ENCODE results near the gene CAPRIN1. TPM values are rescaled to one million over a fixed set of nuclear protein-coding genes. Genes with fewer than 3 reads are reported as not detected.

Gene CAPRIN1
- total RNA-seq, 1 donor: 225 TPM

DNA sequence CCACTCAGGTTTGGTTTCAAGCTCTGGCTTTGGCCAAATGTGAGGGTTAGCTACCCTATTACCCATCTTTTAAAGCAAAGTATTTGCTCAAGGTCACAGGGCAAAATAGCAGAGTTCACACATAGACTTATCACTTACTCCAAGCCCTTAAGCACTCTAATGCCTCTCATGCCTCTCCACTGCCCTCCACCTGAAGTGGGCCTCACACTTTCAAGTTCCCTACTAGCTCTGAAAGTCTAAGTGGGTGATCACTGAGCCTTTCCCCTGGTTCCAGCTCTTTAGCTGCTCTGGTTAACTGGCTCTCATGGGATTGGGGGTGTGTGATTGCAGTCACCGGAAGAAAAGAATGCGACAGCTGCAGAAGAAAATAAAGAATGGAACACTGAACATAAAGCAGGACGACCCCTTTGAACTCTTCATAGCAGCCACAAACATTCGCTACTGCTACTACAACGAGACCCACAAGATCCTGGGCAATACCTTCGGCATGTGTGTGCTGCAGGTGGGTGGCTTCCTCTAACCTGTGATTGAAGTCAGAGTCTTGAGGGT lies 60.3 kb downstream of the CAPRIN1 start:
- no peak overlapping the region for H3K4me3 ChIP-seq (ENCODE audit: insufficient read depth, low read length)
- peaks cover 79% of the 10 kb centered on the region for H3K36me3 ChIP-seq (ENCODE audit: insufficient read depth, low read length)
- no peaks in the 10 kb centered on the region for H3K9me3 ChIP-seq (ENCODE audit: low read depth, low read length)
- no peak for TF ChIP-seq CTCF (IDR thresholded peaks at IDR 0.05; ENCODE audit: extremely low read depth, low read depth, low read length)
- H3K4me2 ChIP-seq (ENCODE audit: insufficient read depth, low read length): no peak overlapping the region
- no peak overlapping the region for H2AFZ ChIP-seq (ENCODE audit: low read length)
- H3K79me2 ChIP-seq (ENCODE audit: insufficient read depth, low read length): peaks cover 40% of the 10 kb centered on the region
- H3K4me1 ChIP-seq (ENCODE audit: insufficient read depth, low read length): peaks cover 2% of the 10 kb centered on the region
- no peaks in the 10 kb centered on the region for H3K27me3 ChIP-seq (ENCODE audit: insufficient read depth, low read length)
- DNase-seq (ENCODE audit: insufficient read length, low spot score, missing footprints): no peak
- H4K20me1 ChIP-seq (ENCODE audit: insufficient read depth, low read length): no peaks in the 10 kb centered on the region
- H3K27ac ChIP-seq (ENCODE audit: low read depth, low read length): no peak overlapping the region

DNA sequence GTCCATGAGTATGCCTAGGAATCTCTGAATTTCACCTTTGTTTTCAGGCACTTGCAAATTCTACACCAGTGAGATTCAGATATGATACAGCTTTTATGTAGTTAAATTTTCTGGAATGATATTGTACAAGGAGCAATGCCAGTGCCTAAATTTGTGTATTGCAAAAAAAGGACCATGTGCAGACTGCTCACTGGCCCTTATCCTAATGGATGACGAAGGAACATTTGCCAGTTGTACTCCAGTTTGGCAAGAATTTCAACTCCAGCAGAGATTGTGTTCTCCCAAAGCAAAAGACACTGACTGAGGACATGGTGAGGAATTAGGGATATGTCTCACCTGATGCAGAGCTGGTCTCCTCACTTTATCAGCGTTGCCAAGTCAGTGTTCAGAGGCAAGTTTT lies 62.5 kb downstream of the CAPRIN1 start:
- DNase-seq (ENCODE audit: insufficient read length, low spot score, missing footprints): no peak
- TF ChIP-seq CTCF (IDR thresholded peaks at IDR 0.05; ENCODE audit: extremely low read depth, low read depth, low read length): no peak
- H3K36me3 ChIP-seq (ENCODE audit: insufficient read depth, low read length): peaks cover 86% of the 10 kb centered on the region

GRCh38 chr11:34114471-34114870 lies 62.9 kb downstream of the CAPRIN1 start:
- H3K27me3 ChIP-seq (ENCODE audit: insufficient read depth, low read length): no peaks in the 10 kb centered on the region
- no peaks in the 10 kb centered on the region for H4K20me1 ChIP-seq (ENCODE audit: insufficient read depth, low read length)
- no peak overlapping the region for H3K27ac ChIP-seq (ENCODE audit: low read depth, low read length)
- no peak for TF ChIP-seq CTCF (IDR thresholded peaks at IDR 0.05; ENCODE audit: extremely low read depth, low read depth, low read length)
- DNase-seq (ENCODE audit: insufficient read length, low spot score, missing footprints): no peak
- H3K9me3 ChIP-seq (ENCODE audit: low read depth, low read length): no peaks in the 10 kb centered on the region
- no peak overlapping the region for H3K4me2 ChIP-seq (ENCODE audit: insufficient read depth, low read length)
- H3K36me3 ChIP-seq (ENCODE audit: insufficient read depth, low read length): peaks cover 86% of the 10 kb centered on the region
- H2AFZ ChIP-seq (ENCODE audit: low read length): no peak overlapping the region
- no peaks in the 10 kb centered on the region for H3K4me1 ChIP-seq (ENCODE audit: insufficient read depth, low read length)
- no peak overlapping the region for H3K4me3 ChIP-seq (ENCODE audit: insufficient read depth, low read length)
- H3K79me2 ChIP-seq (ENCODE audit: insufficient read depth, low read length): peaks cover 14% of the 10 kb centered on the region

More for the DNA sequence above, 62.5 kb downstream of the CAPRIN1 start:
- Histone ChIP-seq H3K4me3 (ENCODE audit: insufficient read depth, low read length) (no peak overlapping the region), H3K27ac (ENCODE audit: low read depth, low read length) (no peak overlapping the region), H2AFZ (ENCODE audit: low read length) (no peak overlapping the region), H3K4me1 (ENCODE audit: insufficient read depth, low read length) (no peaks in the 10 kb centered on the region), H3K27me3 (ENCODE audit: insufficient read depth, low read length) (no peaks in the 10 kb centered on the region), H4K20me1 (ENCODE audit: insufficient read depth, low read length) (no peaks in the 10 kb centered on the region), H3K79me2 (ENCODE audit: insufficient read depth, low read length) (peaks cover 18% of the 10 kb centered on the region), H3K4me2 (ENCODE audit: insufficient read depth, low read length) (no peak overlapping the region), H3K9me3 (ENCODE audit: low read depth, low read length) (no peaks in the 10 kb centered on the region)

GRCh38 chr11:34120651-34121050 lies 69.1 kb downstream of the CAPRIN1 start:
- TF ChIP-seq CTCF (IDR thresholded peaks at IDR 0.05; ENCODE audit: extremely low read depth, low read depth, low read length): no peak
- no peaks in the 10 kb centered on the region for H3K4me1 ChIP-seq (ENCODE audit: insufficient read depth, low read length)
- no peaks in the 10 kb centered on the region for H4K20me1 ChIP-seq (ENCODE audit: insufficient read depth, low read length)
- DNase-seq (ENCODE audit: insufficient read length, low spot score, missing footprints): no peak
- H2AFZ ChIP-seq (ENCODE audit: low read length): no peak overlapping the region
- H3K4me2 ChIP-seq (ENCODE audit: insufficient read depth, low read length): no peak overlapping the region
- no peak overlapping the region for H3K4me3 ChIP-seq (ENCODE audit: insufficient read depth, low read length)
- H3K79me2 ChIP-seq (ENCODE audit: insufficient read depth, low read length): peaks cover 1% of the 10 kb centered on the region
- H3K36me3 ChIP-seq (ENCODE audit: insufficient read depth, low read length): peaks cover 85% of the 10 kb centered on the region
- H3K27me3 ChIP-seq (ENCODE audit: insufficient read depth, low read length): no peaks in the 10 kb centered on the region
- no peak overlapping the region for H3K27ac ChIP-seq (ENCODE audit: low read depth, low read length)
- H3K9me3 ChIP-seq (ENCODE audit: low read depth, low read length): no peaks in the 10 kb centered on the region
